ENCODE measurements around the gene CIITA.

CIITA gene

GRCh38 chr16:10839279-10839666, 37.7 kb upstream of the CIITA start:
- DNase-seq (no peak), ATAC-seq (replicated peaks) (no peak)
- H3K27me3 Mint-ChIP-seq: peaks cover 0 to 10% of the 10 kb centered on the region in 2 donors
- no peak overlapping the region for H3K27ac Mint-ChIP-seq
- H3K4me1 Mint-ChIP-seq (ENCODE audit: low read depth in 2 of 2): no peaks in the 10 kb centered on the region
- no peaks in the 10 kb centered on the region for H3K9me3 Mint-ChIP-seq
- no peak overlapping the region for H3K4me3 Mint-ChIP-seq
- no peaks in the 10 kb centered on the region for H3K36me3 Mint-ChIP-seq (ENCODE audit: insufficient read depth)

- DNase-seq: no peak
- H3K4me3 Mint-ChIP-seq: no peak overlapping the region
- H3K36me3 Mint-ChIP-seq (ENCODE audit: insufficient read depth): no peaks in the 10 kb centered on the region
- ATAC-seq (replicated peaks): no peak
- no peak overlapping the region for H3K27ac Mint-ChIP-seq
- peaks cover 0 to 10% of the 10 kb centered on the region in 2 donors for H3K27me3 Mint-ChIP-seq
- H3K9me3 Mint-ChIP-seq: no peaks in the 10 kb centered on the region
- H3K4me1 Mint-ChIP-seq (ENCODE audit: low read depth in 2 of 2): no peaks in the 10 kb centered on the region
Measured at GRCh38 chr16:10840703-10841102, 36.3 kb upstream of the CIITA start.

GRCh38 chr16:10846213-10846998, 30.6 kb upstream of the CIITA start:
- DNase-seq (no peak), ATAC-seq (replicated peaks) (no peak)
- no peaks in the 10 kb centered on the region for H3K9me3 Mint-ChIP-seq
- H3K4me3 Mint-ChIP-seq: no peak overlapping the region
- peaks cover 9 to 12% of the 10 kb centered on the region in 2 donors for H3K27me3 Mint-ChIP-seq
- H3K36me3 Mint-ChIP-seq (ENCODE audit: insufficient read depth): no peaks in the 10 kb centered on the region
- no peaks in the 10 kb centered on the region for H3K4me1 Mint-ChIP-seq (ENCODE audit: low read depth in 2 of 2)
- H3K27ac Mint-ChIP-seq: no peak overlapping the region

- Mint-ChIP-seq H3K9me3 (no peaks in the 10 kb centered on the region), H3K27ac (no peak overlapping the region), H3K27me3 (peaks cover 9 to 10% of the 10 kb centered on the region in 2 donors), H3K4me1 (ENCODE audit: low read depth in 2 of 2) (peaks cover 2% of the 10 kb centered on the region in 2 donors), H3K4me3 (no peak overlapping the region), H3K36me3 (ENCODE audit: insufficient read depth) (no peaks in the 10 kb centered on the region)
- ATAC-seq (replicated peaks) (no peak), DNase-seq (no peak)
Measured at GRCh38 chr16:10847176-10847575, 29.8 kb upstream of the CIITA start.

GRCh38 chr16:10849736-10850477, 27.1 kb upstream of the CIITA start:
- ATAC-seq (replicated peaks) (no peak), DNase-seq (no peak)
- Mint-ChIP-seq H3K4me3 (no peak overlapping the region), H3K36me3 (ENCODE audit: insufficient read depth) (no peaks in the 10 kb centered on the region), H3K4me1 (ENCODE audit: low read depth in 2 of 2) (peaks cover 11% of the 10 kb centered on the region in 2 donors), H3K9me3 (no peaks in the 10 kb centered on the region), H3K27me3 (peaks cover 9 to 10% of the 10 kb centered on the region in 2 donors), H3K27ac (no peak overlapping the region)

GRCh38 chr16:10850478-10850850, 26.5 kb upstream of the CIITA start:
- no peaks in the 10 kb centered on the region for H3K9me3 Mint-ChIP-seq
- DNase-seq: no peak
- H3K27ac Mint-ChIP-seq: no peak overlapping the region
- no peak overlapping the region for H3K4me3 Mint-ChIP-seq
- H3K27me3 Mint-ChIP-seq: peaks cover 9 to 10% of the 10 kb centered on the region in 2 donors
- H3K4me1 Mint-ChIP-seq (ENCODE audit: low read depth in 2 of 2): peaks cover 11% of the 10 kb centered on the region in 2 donors
- H3K36me3 Mint-ChIP-seq (ENCODE audit: insufficient read depth): no peaks in the 10 kb centered on the region
- no peak for ATAC-seq (replicated peaks)

- Mint-ChIP-seq H3K27ac (no peak overlapping the region), H3K9me3 (no peaks in the 10 kb centered on the region), H3K4me1 (ENCODE audit: low read depth in 2 of 2) (peaks cover 11% of the 10 kb centered on the region in 2 donors), H3K4me3 (no peak overlapping the region), H3K36me3 (ENCODE audit: insufficient read depth) (no peaks in the 10 kb centered on the region), H3K27me3 (peaks cover 9 to 10% of the 10 kb centered on the region in 2 donors)
- ATAC-seq (replicated peaks) (no peak), DNase-seq (no peak)
Measured at GRCh38 chr16:10851512-10851911, 25.5 kb upstream of the CIITA start.

GRCh38 chr16:10852286-10852685, 24.7 kb upstream of the CIITA start:
- no peaks in the 10 kb centered on the region for H3K9me3 Mint-ChIP-seq
- ATAC-seq (replicated peaks): no peak
- H3K4me1 Mint-ChIP-seq (ENCODE audit: low read depth in 2 of 2): peaks cover 11% of the 10 kb centered on the region in 2 donors
- DNase-seq: no peak
- peak overlapping the region in 1 of 2 donors; percentile 27 for H3K27ac Mint-ChIP-seq
- peaks cover 2% of the 10 kb centered on the region in 2 donors for H3K27me3 Mint-ChIP-seq
- H3K4me3 Mint-ChIP-seq: peak overlapping the region in 1 of 2 donors; percentile 33
- H3K36me3 Mint-ChIP-seq (ENCODE audit: insufficient read depth): no peaks in the 10 kb centered on the region

- no peaks in the 10 kb centered on the region for H3K27me3 Mint-ChIP-seq
- no peaks in the 10 kb centered on the region for H3K9me3 Mint-ChIP-seq
- no peaks in the 10 kb centered on the region for H3K36me3 Mint-ChIP-seq (ENCODE audit: insufficient read depth)
- DNase-seq (no peak), ATAC-seq (replicated peaks) (no peak)
- H3K4me1 Mint-ChIP-seq (ENCODE audit: low read depth in 2 of 2): peaks cover 11% of the 10 kb centered on the region in 2 donors
- H3K27ac Mint-ChIP-seq: peak overlapping the region in 1 of 2 donors; percentile 27
- peak overlapping the region in 1 of 2 donors; percentile 33 for H3K4me3 Mint-ChIP-seq
Measured at GRCh38 chr16:10852948-10853347, 24.1 kb upstream of the CIITA start.

- Mint-ChIP-seq H3K9me3 (peaks cover 7 to 13% of the 10 kb centered on the region in 2 donors), H3K4me1 (ENCODE audit: low read depth in 2 of 2) (peaks cover 11% of the 10 kb centered on the region in 2 donors), H3K36me3 (ENCODE audit: insufficient read depth) (peaks cover 3% of the 10 kb centered on the region), H3K27me3 (no peaks in the 10 kb centered on the region), H3K27ac (no peak overlapping the region), H3K4me3 (no peak overlapping the region)
- DNase-seq: no peak
- ATAC-seq (replicated peaks): no peak
Measured at GRCh38 chr16:10856042-10856441, 21.0 kb upstream of the CIITA start.

GRCh38 chr16:10858203-10858602, 18.8 kb upstream of the CIITA start:
- Mint-ChIP-seq H3K27me3 (no peaks in the 10 kb centered on the region), H3K4me3 (no peak overlapping the region), H3K4me1 (ENCODE audit: low read depth in 2 of 2) (peaks cover under 1% of the 10 kb centered on the region in 2 donors), H3K27ac (peak overlapping the region; percentile 57 to 63), H3K36me3 (ENCODE audit: insufficient read depth) (peaks cover 3% of the 10 kb centered on the region), H3K9me3 (peaks cover 7 to 13% of the 10 kb centered on the region in 2 donors)
- no peak for DNase-seq
- ATAC-seq (replicated peaks): no peak

GRCh38 chr16:10859020-10859419, 18.0 kb upstream of the CIITA start:
- peak overlapping the region; percentile 57 to 63 for H3K27ac Mint-ChIP-seq
- peaks cover 7 to 13% of the 10 kb centered on the region in 2 donors for H3K9me3 Mint-ChIP-seq
- no peak overlapping the region for H3K4me3 Mint-ChIP-seq
- DNase-seq (no peak), ATAC-seq (replicated peaks) (no peak)
- peaks cover 3% of the 10 kb centered on the region for H3K36me3 Mint-ChIP-seq (ENCODE audit: insufficient read depth)
- no peaks in the 10 kb centered on the region for H3K4me1 Mint-ChIP-seq (ENCODE audit: low read depth in 2 of 2)
- H3K27me3 Mint-ChIP-seq: no peaks in the 10 kb centered on the region

GRCh38 chr16:10859658-10860057, 17.3 kb upstream of the CIITA start:
- no peaks in the 10 kb centered on the region for H3K4me1 Mint-ChIP-seq (ENCODE audit: low read depth in 2 of 2)
- H3K9me3 Mint-ChIP-seq: peaks cover 7 to 13% of the 10 kb centered on the region in 2 donors
- H3K4me3 Mint-ChIP-seq: no peak overlapping the region
- no peak for ATAC-seq (replicated peaks)
- no peaks in the 10 kb centered on the region for H3K27me3 Mint-ChIP-seq
- peak overlapping the region; percentile 54 to 75 for H3K27ac Mint-ChIP-seq
- DNase-seq: no peak
- peaks cover 3% of the 10 kb centered on the region for H3K36me3 Mint-ChIP-seq (ENCODE audit: insufficient read depth)

- no peak for DNase-seq
- H3K27ac Mint-ChIP-seq: no peak overlapping the region
Measured at GRCh38 chr16:10862438-10862837, 14.6 kb upstream of the CIITA start.

More at GRCh38 chr16:10862438-10862837, 14.6 kb upstream of the CIITA start:
- H3K27me3 Mint-ChIP-seq: no peaks in the 10 kb centered on the region
- ATAC-seq (replicated peaks): no peak
- no peak overlapping the region for H3K4me3 Mint-ChIP-seq
- H3K36me3 Mint-ChIP-seq (ENCODE audit: insufficient read depth): peaks cover 3% of the 10 kb centered on the region
- H3K4me1 Mint-ChIP-seq (ENCODE audit: low read depth in 2 of 2): peaks cover 0 to 2% of the 10 kb centered on the region in 2 donors
- H3K9me3 Mint-ChIP-seq: peaks cover 7 to 13% of the 10 kb centered on the region in 2 donors
